ENCODE results near the gene CLEC11A.

GRCh38 chr19:50750010-50750409 is 26.8 kb downstream of the CLEC11A start:
- TF ChIP-seq CTCF (IDR thresholded peaks at IDR 0.05; ENCODE audit: low read depth, low read length) (no peak), EZH2phosphoT487 (IDR thresholded peaks at IDR 0.05; ENCODE audit: low read depth) (no peak)

Measured in OCI-LY3 (cell line).